ACHN (cell line): ENCODE data around the gene CAV1.
A peak's percentile ranks its signal among the peaks of the same experiment; 100 is the strongest.

Experiments used
- DNase-seq: peaks from one replicate; pipeline ENCODE4 v3.0.0-alpha.2; 2015
- in situ Hi-C: cut with HindIII; loops from 2 replicates; pipeline ENCODE4 v1.10.0; 2017; ENCODE audit warnings: low sequenced_read_pairs, low pct_ligation_motif_present, low pct_unique_long_range_greater_than_20kb

The CAV1 gene

GRCh38 chr7:116501425-116502167 is 23.2 kb upstream of the CAV1 start:
- in situ Hi-C loops = no loop called here
- peak; percentile 65 for DNase-seq

DNA sequence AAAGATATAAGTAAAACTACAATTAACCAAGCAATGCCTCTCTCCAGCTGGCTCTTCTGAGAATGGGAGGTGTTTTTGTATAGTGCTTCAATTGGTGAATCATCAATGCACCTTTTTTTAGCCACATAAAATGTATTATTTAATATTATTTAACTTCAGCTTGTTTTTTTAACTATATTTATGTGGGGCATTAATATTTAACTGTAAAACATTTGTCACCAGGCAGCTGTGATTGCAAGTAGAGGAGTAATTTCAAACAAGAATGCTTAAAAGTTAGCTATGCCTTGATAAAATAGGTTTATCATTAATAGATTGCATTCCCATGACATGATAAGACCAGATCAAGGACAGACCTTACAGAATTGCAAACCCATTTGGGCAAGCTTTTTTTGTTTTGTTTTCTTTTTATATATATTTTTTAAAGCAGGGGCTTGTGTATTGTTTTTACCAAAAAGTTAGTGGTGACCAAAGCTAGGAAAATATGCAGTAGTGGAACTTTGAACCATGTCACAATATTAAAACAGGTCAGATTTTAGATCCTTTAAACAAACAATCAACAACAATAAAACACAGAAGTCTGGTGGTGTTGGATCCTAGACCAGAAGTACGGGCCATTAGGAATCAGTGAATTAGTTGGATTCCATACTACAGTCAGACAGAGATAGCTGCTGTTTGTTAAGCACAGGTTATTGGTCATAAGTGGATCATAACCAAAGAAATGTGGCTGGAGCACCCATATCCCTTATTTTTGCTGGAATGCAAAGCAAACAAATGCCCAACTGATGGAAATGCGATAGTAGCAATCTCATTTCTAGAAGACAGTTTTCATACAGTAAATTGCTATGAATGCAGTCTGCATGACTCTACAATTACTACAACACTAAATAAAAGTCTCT is 22.4 kb upstream of the CAV1 start:
- peak; percentile 96 for DNase-seq
- in situ Hi-C loops = no loop called here

- DNase-seq = no peak
Measured at GRCh38 chr7:116503835-116504234, 21.0 kb upstream of the CAV1 start.

DNA sequence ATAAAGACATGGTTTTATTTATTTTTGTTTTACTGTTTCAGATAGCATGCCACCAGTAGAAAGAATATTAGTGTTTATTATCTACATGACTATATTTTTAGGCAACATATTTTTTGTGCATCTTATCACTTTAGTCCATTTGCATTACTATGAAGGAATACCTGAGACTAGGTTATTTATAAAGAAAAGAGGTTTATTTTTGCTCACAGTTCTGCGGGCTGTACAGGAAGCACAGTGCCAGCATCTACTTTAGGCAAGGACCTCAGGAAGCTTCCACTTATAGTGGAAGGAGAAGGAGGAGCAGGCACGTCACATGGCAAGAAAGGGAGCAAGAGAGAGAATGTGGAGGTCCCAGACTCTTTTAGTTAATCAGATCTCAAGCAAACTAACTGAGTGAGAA is 19.6 kb upstream of the CAV1 start:
- in situ Hi-C loops = no loop called here
- no peak for DNase-seq

More at GRCh38 chr7:116503835-116504234, 21.0 kb upstream of the CAV1 start:
- in situ Hi-C loops = no loop called here

- in situ Hi-C loops = no loop called here
- DNase-seq = no peak
Measured at GRCh38 chr7:116505823-116506222, 19.0 kb upstream of the CAV1 start.

DNA sequence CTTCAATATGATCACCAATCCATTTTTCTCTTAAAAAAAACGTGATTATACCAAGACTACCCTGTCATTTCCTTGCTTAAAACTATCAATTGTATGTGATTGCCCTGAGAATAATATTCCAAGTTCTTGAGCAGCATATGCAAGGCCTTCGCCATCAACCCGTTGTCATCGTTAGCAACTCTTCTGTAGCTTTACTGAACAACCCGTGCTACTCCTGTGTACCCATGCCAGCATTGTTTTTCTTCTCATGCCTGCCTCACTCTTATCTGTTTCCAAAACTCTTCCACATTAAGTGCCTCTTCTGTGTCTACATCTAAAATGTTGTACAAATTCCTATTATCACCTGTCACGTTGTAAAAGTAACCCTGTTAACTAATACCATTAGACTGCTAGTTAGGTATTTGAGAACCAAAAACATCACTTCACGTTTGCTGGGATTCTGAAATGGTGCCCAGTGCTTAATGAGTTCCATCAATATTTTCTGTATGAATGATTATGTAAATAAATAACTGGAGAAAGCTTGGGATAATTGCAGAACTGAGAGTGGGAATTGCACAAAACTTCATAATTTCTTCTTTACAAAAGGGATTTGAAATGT is 14.8 kb upstream of the CAV1 start:
- in situ Hi-C loops = no loop called here
- peak; percentile 37 for DNase-seq

DNA sequence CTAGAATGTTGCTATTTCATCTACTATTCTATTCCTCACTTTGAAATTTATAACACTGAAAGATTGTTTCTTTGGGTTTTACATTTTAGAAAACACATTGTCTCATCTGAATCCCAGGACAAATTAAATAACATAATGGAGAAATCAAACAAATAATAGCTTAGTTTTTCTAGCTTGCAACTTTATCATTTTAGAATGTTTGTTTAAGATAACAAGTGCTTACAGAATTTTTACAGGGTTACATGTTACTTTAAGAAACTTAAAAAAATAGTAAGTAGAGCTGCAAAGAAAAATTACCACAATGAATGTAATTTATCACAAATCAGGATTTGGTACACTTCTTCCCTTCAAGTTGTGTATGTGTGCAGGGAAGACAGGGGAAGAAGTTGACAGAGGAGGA is 14.0 kb upstream of the CAV1 start:
- in situ Hi-C loops = no loop called here
- DNase-seq = no peak

- in situ Hi-C loops = no loop called here
- DNase-seq = peak; percentile 91
Measured at GRCh38 chr7:116511552-116512519, 13.0 kb upstream of the CAV1 start.

- in situ Hi-C loops = no loop called here
- DNase-seq = peak; percentile 72
Measured at GRCh38 chr7:116512520-116513188, 12.2 kb upstream of the CAV1 start.

GRCh38 chr7:116515584-116515983 is 9.3 kb upstream of the CAV1 start:
- in situ Hi-C loops = no loop called here
- DNase-seq = no peak

DNA sequence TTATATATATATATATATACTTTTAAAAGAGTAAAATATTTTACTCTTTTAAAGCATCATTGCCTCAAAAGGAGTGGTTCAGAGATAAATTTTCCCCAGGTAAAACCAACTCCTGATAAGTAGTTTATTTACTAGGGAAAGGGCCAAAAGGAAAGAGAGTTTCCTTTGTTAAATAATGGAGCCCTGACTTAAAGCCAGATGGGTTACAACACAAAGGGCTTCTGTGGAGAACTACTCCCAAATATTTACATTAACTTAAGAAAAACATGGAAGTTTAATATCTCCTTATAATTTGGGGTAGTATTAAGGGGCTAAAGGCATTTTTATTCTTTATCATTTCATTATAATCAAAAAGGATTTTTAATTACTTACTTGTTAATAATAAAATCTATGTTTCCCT is 8.5 kb upstream of the CAV1 start:
- in situ Hi-C loops = no loop called here
- no peak for DNase-seq

GRCh38 chr7:116517626-116518025 is 7.2 kb upstream of the CAV1 start:
- no peak for DNase-seq
- in situ Hi-C loops = no loop called here

GRCh38 chr7:116518961-116519360 is 5.9 kb upstream of the CAV1 start:
- in situ Hi-C loops = no loop called here
- no peak for DNase-seq

- DNase-seq = no peak
- in situ Hi-C loops = loop anchor here (10.0 kb wide), 1 partner anchor 266 kb away; no protein-coding TSS in a partner anchor
Measured at GRCh38 chr7:116521046-116521664, 3.7 kb upstream of the CAV1 start.

DNA sequence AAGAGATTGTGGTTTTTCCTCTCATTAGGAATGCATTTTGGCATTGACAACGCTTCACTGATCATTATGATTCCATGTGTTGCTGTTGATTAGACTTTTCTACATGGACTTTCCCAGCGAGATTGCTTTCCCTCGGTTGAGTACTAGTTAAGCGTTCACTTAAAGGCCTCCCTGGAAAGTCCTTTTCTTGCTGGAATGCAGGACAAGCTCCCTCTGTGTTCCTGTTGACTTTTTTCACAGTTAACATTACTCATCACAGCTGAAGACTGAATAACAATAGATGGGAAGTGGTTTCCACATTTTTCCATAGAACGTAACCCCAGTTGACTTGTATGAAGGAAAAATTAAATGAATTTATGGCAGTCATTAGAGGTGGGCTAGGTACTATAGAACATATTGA is 2.6 kb upstream of the CAV1 start:
- peak; percentile 91 for DNase-seq
- in situ Hi-C loops = loop anchor here (10.0 kb wide), 1 partner anchor 267 kb away; no protein-coding TSS in a partner anchor

GRCh38 chr7:116524221-116524608 is 621 bp upstream of the CAV1 start:
- in situ Hi-C loops = loop anchor here (10.0 kb wide), 1 partner anchor 269 kb away; no protein-coding TSS in a partner anchor
- no peak for DNase-seq

DNA sequence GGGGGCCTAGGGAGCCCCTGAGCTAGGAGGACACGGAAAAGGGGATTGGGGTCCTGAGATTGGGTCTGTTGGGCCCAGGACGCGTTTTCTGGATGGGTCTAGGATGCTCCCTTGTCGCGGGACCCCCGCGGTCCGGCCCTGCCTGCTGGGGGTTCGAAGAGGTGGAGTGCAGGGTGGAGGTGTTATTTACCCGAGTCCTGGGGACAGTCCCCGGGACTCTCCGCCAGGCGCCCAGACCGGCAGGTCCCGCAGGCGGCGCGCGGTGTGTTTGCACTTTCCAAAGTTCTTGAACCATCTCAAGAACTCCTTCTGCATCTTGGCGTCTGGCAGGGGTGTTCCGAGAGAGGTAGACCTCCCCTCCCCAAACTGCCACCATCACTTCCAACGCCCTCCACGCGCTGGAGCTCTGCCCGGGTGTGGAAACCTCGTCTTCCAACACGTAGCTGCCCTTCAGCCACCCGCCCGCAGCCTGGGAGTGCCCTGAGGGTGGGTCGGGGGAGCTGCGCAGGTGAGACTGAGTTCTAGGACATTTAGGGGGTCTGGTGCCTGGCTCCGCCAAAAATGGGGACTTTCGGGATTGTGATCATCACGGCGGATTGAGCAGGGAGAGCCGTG is 569 bp downstream of the CAV1 start:
- peak; percentile 40 for DNase-seq
- in situ Hi-C loops = loop anchor here (10.0 kb wide), 1 partner anchor 271 kb away; no protein-coding TSS in a partner anchor
